Amniotic stem cell (primary cell): ENCODE measurements around the gene TFAP2D.

ENCODE experiments used
- DNase-seq: peaks from one replicate; lab custom pipeline; 2025; lab: John Stamatoyannopoulos, UW

Gene TFAP2D

GRCh38 chr6:50819466-50819903 is 106.2 kb downstream of the TFAP2D start:
- no peak for DNase-seq

DNA sequence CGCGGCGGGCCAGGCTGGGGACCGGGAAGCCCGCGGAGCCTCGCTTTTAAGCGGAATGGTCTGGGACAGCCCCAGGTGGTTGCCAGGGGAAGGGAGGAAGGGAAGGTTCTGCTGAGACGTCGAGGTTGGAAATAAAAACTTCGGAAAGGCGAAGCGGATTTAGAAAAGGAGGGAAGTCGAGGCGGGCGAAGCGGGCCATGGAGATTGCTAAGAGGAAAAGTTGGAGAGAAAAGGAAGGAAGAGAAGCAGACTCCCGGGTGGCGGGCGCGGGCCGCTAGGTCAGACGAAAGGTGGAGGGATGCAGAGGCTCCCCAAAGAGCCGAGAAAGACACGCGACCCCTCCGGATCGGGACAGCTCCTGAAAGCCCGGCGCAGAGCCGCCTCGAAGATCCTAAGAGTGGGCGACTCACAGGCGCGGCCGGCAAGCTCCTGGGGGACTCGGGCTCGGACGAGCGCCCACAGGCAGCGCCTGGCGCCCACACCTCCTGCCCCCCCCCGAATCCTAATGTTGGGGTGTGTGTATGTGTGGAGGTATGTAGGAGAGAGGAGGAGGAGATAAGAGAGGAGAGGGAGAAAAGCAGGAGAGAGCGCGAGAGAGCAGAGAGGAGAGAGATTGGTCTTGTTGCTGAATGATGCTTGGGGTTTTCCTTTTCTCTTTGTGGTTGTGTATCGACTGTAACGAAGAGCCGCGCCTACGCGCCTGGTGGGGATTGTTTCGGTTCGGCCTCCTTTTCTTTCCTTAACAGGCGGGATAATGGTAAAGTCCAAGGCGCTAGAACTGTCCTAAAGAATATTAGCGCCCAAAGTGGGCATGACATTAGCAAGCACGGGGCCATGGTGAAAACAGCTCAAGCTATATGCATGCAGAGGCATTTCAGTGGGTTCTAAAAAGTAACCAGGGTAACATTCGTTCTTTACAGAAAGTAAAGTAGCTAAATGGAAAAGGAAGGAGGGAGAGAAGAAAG is 106.9 kb downstream of the TFAP2D start:
- no peak for DNase-seq

GRCh38 chr6:50820869-50821264 is 107.5 kb downstream of the TFAP2D start:
- DNase-seq, result no peak

DNA sequence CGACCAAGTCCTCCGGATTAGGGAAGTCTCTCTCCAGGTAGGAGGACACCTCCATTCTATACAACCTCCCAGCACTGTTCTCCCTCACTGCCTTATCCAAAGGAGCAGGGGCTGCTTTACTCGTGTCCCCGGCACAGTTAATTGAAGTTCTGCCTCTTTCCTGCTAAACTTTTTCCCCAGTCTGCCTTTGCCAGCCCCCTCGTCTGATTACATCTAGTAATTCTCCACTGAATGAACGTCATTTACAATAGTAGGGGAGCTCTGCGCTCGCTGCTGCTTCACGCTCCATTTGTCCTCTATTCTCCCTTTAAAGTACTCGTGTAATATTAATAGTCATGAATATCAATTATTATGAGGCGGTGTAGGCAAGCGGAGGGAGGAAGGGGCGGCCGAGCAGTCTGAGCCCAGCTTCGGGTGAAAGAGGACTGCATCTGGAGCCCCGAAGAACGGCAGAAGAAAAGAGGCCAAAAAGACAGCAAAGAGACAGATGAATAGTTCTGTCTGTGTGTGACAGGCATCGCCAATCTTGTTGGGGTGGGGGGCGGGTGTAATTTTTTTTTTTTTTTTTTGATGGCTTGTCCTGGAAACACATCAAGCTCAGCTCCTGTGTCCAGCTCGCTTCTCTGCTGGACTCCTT is 108.2 kb downstream of the TFAP2D start:
- no peak for DNase-seq

- no peak for DNase-seq
Observed at GRCh38 chr6:50822078-50822476, 108.8 kb downstream of the TFAP2D start.
